ENCODE results near the gene NFKBIA. TPM values are rescaled to one million over a fixed set of nuclear protein-coding genes. Genes with fewer than 3 reads are reported as not detected.
"Not testable (repeated sequence)": the region's sequence is repeated elsewhere in the genome, so short reads cannot be mapped to it uniquely, and the experiment has no call there.

Gene NFKBIA
- polyA plus RNA-seq, 1 donor from 2014 or later: 569 TPM

DNA sequence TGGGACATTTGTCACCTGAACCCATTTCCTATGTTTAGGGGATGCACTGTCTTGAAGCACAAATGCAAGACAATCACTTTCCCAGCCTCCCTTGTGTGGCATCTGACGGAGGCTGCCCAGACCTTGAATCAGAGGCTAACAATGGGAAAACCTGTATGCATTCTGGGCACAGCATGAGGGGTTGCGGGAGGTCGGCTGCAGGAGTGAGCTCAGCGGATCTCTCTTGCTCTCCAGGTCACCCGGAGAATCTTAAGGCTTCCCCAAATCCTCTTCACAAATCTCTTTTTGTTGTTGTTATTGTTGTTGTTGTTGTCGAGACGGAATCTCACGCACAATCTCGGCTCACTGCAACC is 15.3 kb downstream of the NFKBIA start:
- Mint-ChIP-seq H3K9me3 (no peaks in the 10 kb centered on the region), H3K4me1 (peaks cover 0 to 2% (median 0%) of the 10 kb centered on the region in 3 donors), H3K36me3 (peaks cover 2% of the 10 kb centered on the region), H3K27me3 (no peaks in the 10 kb centered on the region), H3K4me3 (no peak overlapping the region), H3K27ac (no peak overlapping the region)

DNA sequence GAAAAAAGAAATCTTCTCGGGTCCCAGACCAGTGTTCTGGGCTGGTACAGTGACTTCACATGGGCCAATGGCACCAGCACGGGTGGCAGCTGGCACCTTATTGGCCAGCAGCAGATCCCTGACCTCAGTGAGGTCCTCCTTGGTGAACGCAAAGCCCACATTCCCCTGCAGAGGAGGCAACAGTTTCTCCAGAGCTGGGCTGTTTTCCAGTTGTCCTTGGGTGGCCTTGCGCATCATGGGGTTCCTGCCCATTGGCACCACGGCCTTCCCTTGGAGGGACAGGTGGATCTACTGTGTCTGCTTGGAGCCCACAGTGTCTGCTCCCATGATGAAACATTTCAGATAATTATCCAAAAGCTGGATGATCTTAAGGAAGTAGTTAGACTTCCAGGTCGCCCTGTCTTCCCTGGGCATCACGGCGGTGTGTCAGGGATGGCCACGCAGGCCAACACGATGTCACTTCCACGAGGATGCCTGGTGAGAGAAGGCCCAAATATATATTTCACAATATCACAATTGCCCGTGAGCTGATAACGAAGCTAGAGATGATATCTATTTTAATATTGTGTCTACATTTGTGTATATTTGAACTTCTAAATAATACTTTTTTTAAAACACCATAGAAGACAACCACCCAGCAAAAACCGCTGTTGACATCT is 15.8 kb downstream of the NFKBIA start:
- Mint-ChIP-seq H3K9me3 (no peaks in the 10 kb centered on the region), H3K27ac (no peak overlapping the region), H3K4me3 (no peak overlapping the region), H3K36me3 (peaks cover 2% of the 10 kb centered on the region), H3K4me1 (peaks cover 0 to 2% (median 0%) of the 10 kb centered on the region in 3 donors), H3K27me3 (no peaks in the 10 kb centered on the region)

DNA sequence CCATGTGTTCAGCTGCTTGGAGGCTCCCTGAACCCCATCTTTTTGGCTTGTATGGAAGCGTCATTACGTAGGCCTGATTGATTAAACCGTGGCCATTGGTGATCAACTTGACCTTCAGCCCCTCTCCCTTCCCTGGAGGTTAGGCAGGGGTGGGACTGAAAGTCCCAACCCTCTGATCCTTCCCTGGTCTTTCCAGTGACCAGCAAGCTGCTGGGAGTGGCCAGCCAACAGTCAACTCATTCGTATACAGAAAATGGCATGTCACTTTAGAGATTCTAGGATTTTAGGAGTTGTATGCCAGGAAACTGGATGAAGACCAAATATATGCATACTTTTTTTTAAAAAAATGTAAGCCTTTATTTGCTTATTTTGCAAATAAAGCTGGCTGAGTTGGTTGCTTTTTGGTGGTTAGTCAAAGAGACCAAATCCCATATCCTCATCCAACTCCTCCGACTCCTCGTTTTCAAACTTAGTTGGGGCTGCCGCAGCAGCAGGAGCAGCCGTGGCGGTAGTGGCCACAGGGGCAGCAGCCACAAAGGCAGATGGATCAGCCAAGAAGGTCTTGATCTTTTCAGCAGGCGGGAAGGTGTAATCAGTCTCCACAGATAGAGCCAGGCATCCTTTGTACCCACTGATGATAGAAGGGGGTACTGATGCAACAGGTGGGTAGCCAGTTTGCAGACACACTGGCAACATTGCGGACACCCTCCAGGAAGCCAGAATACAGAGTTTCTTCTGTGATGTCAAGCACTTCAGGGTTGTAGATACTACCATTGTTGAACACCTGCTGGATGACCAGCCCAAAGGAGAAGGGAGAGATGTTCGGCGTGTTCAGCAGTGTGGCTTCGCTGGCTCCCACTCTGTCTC is 16.6 kb downstream of the NFKBIA start:
- Mint-ChIP-seq H3K4me1 (peaks cover 0 to 2% (median 0%) of the 10 kb centered on the region in 3 donors), H3K27me3 (no peaks in the 10 kb centered on the region), H3K36me3 (peaks cover 2% of the 10 kb centered on the region), H3K4me3 (no peak overlapping the region), H3K9me3 (no peaks in the 10 kb centered on the region), H3K27ac (no peak overlapping the region)

DNA sequence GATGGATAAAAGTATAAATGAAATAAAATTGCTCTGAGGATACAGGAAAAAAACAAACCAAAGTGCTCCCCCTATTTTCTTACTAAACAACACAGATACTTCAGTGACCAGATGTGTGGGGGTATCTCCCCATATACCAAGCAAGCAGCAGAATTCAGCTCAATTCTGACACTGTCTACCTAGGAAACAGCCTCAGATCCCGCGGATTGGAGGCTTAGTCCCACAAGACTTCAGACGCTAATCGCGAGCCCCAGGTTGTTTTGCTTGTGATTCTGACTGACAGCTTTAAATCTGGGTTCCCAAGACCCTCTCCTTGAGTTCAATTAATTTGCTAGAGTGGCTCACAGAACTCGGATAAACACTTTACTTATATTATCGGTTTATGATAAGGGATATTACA is 17.3 kb downstream of the NFKBIA start:
- Mint-ChIP-seq H3K27ac (no peak overlapping the region), H3K27me3 (no peaks in the 10 kb centered on the region), H3K4me1 (peaks cover 0 to 2% (median 0%) of the 10 kb centered on the region in 3 donors), H3K4me3 (no peak overlapping the region), H3K9me3 (no peaks in the 10 kb centered on the region), H3K36me3 (peaks cover 2% of the 10 kb centered on the region)

DNA sequence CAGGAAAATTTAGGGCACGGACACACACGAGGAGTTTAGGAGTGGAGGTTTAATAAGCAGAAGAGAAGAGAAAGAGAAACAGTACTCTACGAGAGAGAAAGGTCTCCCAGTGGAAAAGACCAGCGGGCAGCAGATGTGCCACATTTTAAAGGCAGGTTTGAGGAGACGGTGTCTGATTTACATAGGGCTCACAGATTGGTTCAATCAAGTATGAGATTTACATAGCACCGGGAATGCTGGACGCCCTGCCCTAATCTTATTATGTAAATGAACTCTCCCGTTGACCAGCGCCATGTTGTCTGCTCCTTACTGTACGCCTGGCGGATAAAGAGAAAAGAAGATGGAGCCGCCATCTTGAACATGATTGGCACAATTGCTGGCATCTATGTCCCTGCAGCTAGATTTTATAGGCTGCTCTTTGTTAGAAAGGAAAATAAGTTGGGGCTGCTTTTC is 17.9 kb downstream of the NFKBIA start:
- no peak overlapping the region for H3K4me3 Mint-ChIP-seq
- H3K27me3 Mint-ChIP-seq: no peaks in the 10 kb centered on the region
- H3K36me3 Mint-ChIP-seq: peaks cover 2% of the 10 kb centered on the region
- no peaks in the 10 kb centered on the region for H3K9me3 Mint-ChIP-seq
- peaks cover 0 to 2% (median 0%) of the 10 kb centered on the region in 3 donors for H3K4me1 Mint-ChIP-seq
- H3K27ac Mint-ChIP-seq: no peak overlapping the region

DNA sequence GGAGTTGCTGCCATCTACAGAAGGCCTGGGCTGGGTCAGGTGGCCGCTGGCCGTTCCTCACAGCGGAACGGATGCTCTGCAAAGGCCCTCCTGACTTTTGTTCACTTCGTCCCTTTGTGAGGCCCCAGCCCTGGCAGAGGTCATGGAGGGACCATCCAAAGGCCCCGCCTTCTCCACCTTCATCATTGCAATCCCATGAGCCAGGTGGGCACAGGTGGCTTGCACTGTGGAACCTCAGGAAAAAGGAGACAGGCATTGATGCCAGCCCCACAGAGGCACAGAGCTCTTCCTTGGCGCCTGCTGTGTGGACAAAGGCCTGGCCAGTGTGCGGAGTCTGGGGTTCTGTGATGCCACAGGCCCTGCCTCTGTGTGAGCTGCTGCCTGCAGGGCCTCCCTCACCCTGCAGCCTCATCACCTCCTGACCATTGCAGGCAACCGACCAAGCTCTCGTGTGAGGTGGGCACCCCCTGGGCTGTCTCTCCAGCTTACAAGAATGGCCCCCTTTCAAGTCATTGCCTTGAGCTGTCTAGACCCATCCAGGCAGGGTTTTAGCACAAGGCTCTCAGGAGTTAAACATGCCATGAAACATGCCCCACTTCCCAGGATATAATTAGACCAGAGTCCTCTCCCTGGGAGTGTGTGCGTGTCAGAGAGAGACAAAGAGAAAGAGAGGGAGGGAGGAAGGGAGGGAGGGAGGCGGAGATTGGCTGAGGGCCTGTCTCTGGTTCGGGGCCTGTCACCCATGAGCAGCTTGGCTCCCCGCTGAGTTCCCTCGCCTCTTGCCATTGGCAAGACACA is 19.3 kb downstream of the NFKBIA start:
- Mint-ChIP-seq H3K27ac (no peak overlapping the region), H3K9me3 (no peaks in the 10 kb centered on the region), H3K4me1 (peaks cover 0 to 2% (median 0%) of the 10 kb centered on the region in 3 donors), H3K36me3 (peaks cover 2% of the 10 kb centered on the region), H3K27me3 (no peaks in the 10 kb centered on the region), H3K4me3 (no peak overlapping the region)

DNA sequence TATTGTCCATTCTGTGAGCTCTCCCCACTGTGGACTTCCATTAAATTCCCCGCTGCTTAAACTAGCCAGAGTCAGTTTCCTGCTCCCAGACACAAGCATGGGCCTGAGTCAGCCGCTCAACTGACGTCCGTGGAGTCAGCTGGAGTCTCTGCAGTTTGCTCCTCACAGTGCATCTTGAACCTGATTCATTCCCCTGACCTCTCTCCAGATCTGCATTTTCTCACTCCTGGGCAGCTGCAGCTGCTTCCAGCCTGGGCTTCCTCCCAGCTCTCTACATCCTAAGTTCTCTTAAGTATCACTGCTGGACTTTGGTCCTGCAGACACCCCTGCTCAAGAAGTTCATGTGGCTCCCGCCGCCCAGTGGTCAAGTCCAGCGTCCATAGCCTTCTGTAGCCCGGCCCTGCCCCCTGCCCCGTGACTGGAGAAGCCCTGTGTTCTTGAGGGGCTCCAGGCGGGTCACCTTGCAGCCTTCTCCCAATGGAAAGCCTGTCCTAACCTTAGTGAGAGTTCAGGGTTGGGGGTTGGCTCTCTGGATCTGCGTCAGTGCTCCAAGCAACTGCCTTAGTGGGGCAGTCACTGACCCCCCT is 20.0 kb downstream of the NFKBIA start:
- no peaks in the 10 kb centered on the region for H3K27me3 Mint-ChIP-seq
- peak overlapping the region in 1 of 3 donors; percentile 4 for H3K27ac Mint-ChIP-seq
- H3K4me1 Mint-ChIP-seq: peaks cover 0 to 2% (median 0%) of the 10 kb centered on the region in 3 donors
- H3K4me3 Mint-ChIP-seq: no peak overlapping the region
- no peaks in the 10 kb centered on the region for H3K9me3 Mint-ChIP-seq
- peaks cover 2% of the 10 kb centered on the region for H3K36me3 Mint-ChIP-seq

DNA sequence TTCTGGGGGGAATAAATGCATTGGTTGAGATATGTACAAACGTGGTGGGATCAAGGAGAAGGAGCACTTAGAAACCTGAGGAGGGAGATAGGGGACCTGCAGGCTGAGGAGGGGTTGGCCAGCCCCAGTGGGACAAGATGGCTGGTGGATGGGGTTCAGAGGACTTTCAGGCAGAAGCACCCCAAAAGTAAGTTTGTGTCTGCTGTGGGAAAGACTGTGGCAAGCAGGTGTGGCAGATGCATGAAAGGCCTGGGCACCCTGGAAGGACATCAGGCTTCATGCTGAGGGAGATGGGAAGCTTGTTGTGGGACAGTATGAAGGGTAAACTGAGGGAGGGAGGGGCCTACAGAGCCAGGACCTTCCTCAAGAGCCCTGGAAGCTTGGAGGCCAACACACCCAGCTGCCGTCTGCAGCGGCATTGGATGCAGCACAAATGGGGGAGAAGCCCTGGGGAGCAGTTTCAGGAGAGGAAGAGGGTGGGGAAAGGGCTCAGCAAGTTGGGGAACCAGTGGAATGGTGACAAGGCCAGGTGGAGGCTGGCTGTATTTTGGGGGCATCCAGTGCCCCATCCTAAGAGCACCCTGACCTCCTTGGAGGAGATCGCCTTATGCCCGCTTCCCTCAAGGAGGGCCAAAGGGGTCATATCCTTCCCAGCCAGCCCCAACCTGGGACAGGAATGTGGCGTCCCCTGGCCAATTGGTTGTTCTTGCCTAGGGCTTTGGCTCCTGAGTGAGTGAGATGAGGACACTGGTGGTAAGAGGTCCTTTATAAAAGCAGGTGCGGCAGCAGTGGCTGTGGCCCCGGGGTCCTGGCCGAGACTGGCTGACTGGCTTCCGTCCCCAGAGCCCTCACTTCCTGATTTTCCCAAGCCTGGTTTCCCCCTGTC is 20.7 kb downstream of the NFKBIA start:
- no peak overlapping the region for H3K27ac Mint-ChIP-seq
- no peaks in the 10 kb centered on the region for H3K27me3 Mint-ChIP-seq
- H3K4me3 Mint-ChIP-seq: no peak overlapping the region
- peaks cover 0 to 2% (median 0%) of the 10 kb centered on the region in 3 donors for H3K4me1 Mint-ChIP-seq
- no peaks in the 10 kb centered on the region for H3K36me3 Mint-ChIP-seq
- H3K9me3 Mint-ChIP-seq: no peaks in the 10 kb centered on the region

DNA sequence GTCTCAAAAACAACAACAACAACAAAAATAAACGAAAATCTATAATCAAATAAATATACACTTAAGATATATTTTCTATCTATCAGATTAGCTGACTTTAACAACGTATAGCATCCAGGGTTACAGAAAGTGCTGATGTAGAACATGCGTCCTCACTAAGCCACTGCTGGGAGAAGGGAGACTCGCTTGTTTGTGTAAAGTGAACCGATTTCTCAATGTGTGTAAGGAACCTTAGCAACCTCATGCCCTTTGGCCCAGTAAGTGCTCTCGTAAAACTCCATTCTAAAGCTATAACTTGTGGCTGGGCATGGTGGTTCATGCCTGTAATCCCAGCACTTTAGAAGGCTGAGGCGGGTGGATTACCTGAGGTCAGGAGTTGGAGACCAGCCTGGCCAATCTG is 23.8 kb downstream of the NFKBIA start:
- no peaks in the 10 kb centered on the region for H3K9me3 Mint-ChIP-seq
- H3K27me3 Mint-ChIP-seq: no peaks in the 10 kb centered on the region
- peaks cover 0 to 2% (median 0%) of the 10 kb centered on the region in 3 donors for H3K4me1 Mint-ChIP-seq
- H3K27ac Mint-ChIP-seq: no peak overlapping the region
- H3K36me3 Mint-ChIP-seq: no peaks in the 10 kb centered on the region
- no peak overlapping the region for H3K4me3 Mint-ChIP-seq

DNA sequence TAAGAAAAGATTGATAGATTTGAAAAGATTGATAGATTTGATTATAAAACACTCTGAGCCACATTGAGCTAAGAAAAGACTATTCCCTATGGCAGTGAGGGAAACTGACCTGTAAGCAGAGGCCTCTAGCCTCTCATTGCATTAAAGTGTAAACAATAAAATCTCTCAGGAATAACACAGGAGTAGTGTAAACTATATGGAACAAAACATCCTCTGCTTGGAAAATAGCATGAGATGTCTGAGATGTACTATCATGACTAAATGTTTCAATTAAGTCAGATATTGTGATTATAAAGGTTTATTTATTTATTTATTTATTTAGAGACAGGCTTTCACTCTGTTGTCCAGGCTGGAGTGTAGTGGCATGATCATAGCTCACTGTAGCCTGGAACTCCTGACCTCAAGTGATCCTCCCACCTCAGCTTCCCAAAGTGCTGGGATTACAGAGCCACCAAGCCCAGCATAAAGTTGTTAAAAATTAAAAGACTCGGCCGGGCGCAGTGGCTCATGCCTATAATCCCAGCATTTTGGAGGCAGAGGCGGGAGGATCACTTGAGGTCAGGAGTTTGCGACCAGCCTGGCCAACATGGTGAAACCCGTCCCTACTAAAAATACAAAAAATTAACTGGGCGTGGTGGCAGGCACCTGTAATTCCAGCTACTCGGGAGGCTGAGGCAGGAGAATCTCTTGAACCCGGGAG is 25.2 kb downstream of the NFKBIA start:
- not testable (repeated sequence) for H3K4me3 Mint-ChIP-seq, H3K27me3 Mint-ChIP-seq, H3K4me1 Mint-ChIP-seq, H3K9me3 Mint-ChIP-seq, H3K27ac Mint-ChIP-seq, H3K36me3 Mint-ChIP-seq

DNA sequence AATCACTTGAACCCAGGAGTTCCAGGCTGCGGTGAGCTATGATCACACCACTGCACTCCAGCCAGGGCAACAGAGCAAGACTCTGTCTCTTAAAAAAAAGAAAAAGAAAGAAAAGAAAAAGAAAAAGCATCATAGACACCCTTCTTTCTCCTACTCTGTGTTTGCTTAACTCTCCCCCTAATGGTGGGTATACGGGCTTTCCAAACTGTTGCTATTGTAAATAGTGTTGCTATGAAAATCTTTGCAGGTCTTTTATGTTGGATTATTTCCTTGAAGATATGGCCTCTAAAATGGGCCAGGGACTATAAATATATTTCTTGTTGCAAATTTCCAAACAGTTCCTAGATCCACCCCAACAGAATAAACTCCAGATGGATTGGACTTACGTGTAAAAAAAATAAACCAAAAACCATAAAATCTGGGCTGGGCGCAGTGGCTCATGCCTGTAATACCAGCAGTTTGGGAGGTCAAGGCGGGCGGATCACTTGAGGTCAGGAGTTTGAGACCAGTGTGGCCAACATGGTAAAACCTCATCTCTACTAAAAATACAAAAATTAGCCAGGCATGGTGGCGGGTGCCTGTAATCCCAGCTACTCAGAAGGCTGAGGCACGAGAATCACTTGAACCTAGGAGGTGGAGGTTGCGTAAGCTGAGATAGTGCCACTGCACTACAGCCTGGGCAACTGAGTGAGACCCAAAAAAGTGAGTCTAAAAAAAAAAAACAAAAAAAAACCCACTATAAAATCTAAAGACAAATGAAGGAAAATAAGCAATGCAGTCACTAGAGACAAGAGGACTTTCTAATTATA is 25.9 kb downstream of the NFKBIA start:
- Mint-ChIP-seq H3K36me3 (no peaks in the 10 kb centered on the region), H3K4me3 (no peak overlapping the region), H3K27ac (no peak overlapping the region), H3K9me3 (no peaks in the 10 kb centered on the region), H3K27me3 (no peaks in the 10 kb centered on the region), H3K4me1 (peaks cover 0 to 2% (median 0%) of the 10 kb centered on the region in 3 donors)

DNA sequence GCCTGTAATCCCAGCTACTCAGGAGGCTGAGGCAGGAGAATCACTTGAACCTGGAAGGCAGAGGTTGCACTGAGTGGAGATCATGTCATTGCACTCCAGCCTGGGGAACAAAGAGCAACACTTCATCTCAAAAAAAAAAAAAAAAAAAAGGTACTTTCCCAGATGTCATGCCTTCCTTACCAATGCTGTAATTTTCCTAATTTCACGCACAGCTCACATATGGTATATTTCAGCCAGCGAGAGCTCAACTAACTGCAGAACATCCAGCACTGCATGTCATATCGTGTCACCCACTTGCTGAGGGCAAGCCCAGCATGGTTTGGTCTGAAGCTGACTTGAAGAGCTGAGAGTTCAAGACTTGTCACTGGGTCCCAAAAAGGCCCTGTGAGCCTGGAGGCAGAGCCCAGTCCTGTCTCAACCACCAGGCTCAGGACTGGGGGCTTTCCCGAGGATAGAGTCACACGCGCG is 29.0 kb downstream of the NFKBIA start:
- Mint-ChIP-seq H3K4me1 (peaks cover 1 to 5% (median 2%) of the 10 kb centered on the region in 3 donors), H3K27me3 (no peaks in the 10 kb centered on the region), H3K27ac (peak overlapping the region in 1 of 3 donors; percentile 65)

DNA sequence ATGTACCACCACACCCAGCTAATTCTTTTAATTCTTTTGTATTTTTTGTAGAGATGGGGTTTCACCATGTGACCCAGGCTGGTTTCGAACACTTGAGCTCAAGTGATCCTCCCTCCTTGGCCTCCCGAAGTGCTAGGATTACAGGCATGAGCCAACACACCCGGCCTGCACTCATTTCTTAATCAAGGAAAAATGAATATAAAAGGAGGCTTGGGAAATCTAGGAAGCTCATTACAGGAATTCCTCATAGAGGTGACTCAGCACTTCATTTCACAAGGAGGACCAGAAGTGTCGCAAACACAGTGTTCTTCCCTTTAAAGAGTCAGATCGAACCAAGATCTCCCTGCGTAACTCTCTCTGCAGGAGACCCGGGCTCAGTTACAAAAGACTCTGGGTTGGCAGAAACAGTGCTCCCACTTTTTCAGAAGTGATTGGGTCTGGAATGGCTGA is 30.3 kb downstream of the NFKBIA start:
- no peak overlapping the region for H3K27ac Mint-ChIP-seq
- H3K4me1 Mint-ChIP-seq: peaks cover 1 to 5% (median 2%) of the 10 kb centered on the region in 3 donors
- H3K9me3 Mint-ChIP-seq: peaks cover 3 to 6% (median 6%) of the 10 kb centered on the region in 3 donors
- H3K4me3 Mint-ChIP-seq: no peak overlapping the region
- no peaks in the 10 kb centered on the region for H3K27me3 Mint-ChIP-seq
- peaks cover 3% of the 10 kb centered on the region for H3K36me3 Mint-ChIP-seq

More for the DNA sequence above, 29.0 kb downstream of the NFKBIA start:
- Mint-ChIP-seq H3K36me3 (peaks cover 3% of the 10 kb centered on the region), H3K4me3 (peak overlapping the region in 1 of 4 donors; percentile 57), H3K9me3 (peaks cover 3 to 6% (median 4%) of the 10 kb centered on the region in 3 donors)
